IMR-90 (cell line): ENCODE data around the gene CES4A. TPM values are rescaled to one million over a fixed set of nuclear protein-coding genes. Genes with fewer than 3 reads are reported as not detected.

Experiments used
- ATAC-seq: fragments of 200-7000 bp; cut with Tn5 transposase; 2 replicates; pipeline ENCODE4 v1.9.1; 2020; ENCODE audit warnings: low read depth, mild to moderate bottlenecking, moderate library complexity
- BruUV-seq: library from RNA; stranded (reverse); fragments of 400-500 nt; replicated peaks from 2 replicates; lab custom pipeline; 2021; lab: Mats Ljungman, UMichigan
- CTCF ChIA-PET: fragments of 300-600 bp; formaldehyde crosslinking; extraction: SDS; loops from one replicate; lab custom pipeline; 2021; ENCODE audit warnings: antibody characterized with exemption; lab: Yijun Ruan, JAX
- POLR2A ChIA-PET: fragments of 300-600 bp; sonication (Branson Sonifier 250); formaldehyde crosslinking; loops from one replicate; lab custom pipeline; 2022; ENCODE audit warnings: antibody characterized with exemption; ENCODE audit not compliant: unreplicated experiment; lab: Charles Lee
- DNase-seq: peaks from one replicate; pipeline ENCODE4 v3.0.0; 2013
- H2AFZ ChIP-seq: replicated peaks from 2 replicates; pipeline ENCODE3; 2013; ENCODE audit warnings: low read length, mild to moderate bottlenecking; ENCODE audit not compliant: poor library complexity
- H2AK5ac ChIP-seq: 2 replicates; pipeline ENCODE4 v1.6.1; 2013; ENCODE audit warnings: low read depth, low read length, inconsistent platforms
- H2AK9ac ChIP-seq: replicated peaks from 2 replicates; pipeline ENCODE3; 2013; ENCODE audit warnings: mild to moderate bottlenecking, low read depth, low read length, moderate library complexity; ENCODE audit not compliant: poor library complexity
- H2BK120ac ChIP-seq: 2 replicates; pipeline ENCODE4 v1.6.1; 2013; ENCODE audit warnings: low read depth, low read length, inconsistent platforms
- H2BK15ac ChIP-seq: 3 replicates; pipeline ENCODE4 v1.6.1; 2013; ENCODE audit warnings: low read depth, low read length, inconsistent platforms
- H2BK20ac ChIP-seq: 2 replicates; pipeline ENCODE4 v1.6.1; 2013; ENCODE audit warnings: low read depth, mild to moderate bottlenecking, inconsistent platforms, low read length, moderate library complexity
- H2BK5ac ChIP-seq: 2 replicates; pipeline ENCODE4 v1.6.1; 2013; ENCODE audit warnings: mild to moderate bottlenecking, low read depth, low read length, inconsistent platforms; ENCODE audit not compliant: poor library complexity, severe bottlenecking
- H3K14ac ChIP-seq: replicated peaks from 2 replicates; pipeline ENCODE4 v1.6.1; 2013; ENCODE audit warnings: low read depth, low read length, inconsistent platforms
- H3K18ac ChIP-seq: 2 replicates; pipeline ENCODE4 v1.6.1; 2013; ENCODE audit warnings: low read depth, low read length, control low read depth
- H3K23ac ChIP-seq: 2 replicates; pipeline ENCODE4 v1.6.1; 2013; ENCODE audit warnings: low read depth, low read length, inconsistent platforms
- H3K27ac ChIP-seq: 2 replicates; pipeline ENCODE4 v1.5.1; 2013; ENCODE audit warnings: mild to moderate bottlenecking, control low read depth, low read length; ENCODE audit not compliant: insufficient read depth
- H3K27me3 ChIP-seq: 2 replicates; pipeline ENCODE4 v1.6.1; 2013; ENCODE audit warnings: low read length; ENCODE audit not compliant: control insufficient read depth, insufficient read depth
- H3K36me3 ChIP-seq: 2 replicates; pipeline ENCODE4 v1.6.1; 2013; ENCODE audit warnings: low read length, mixed read lengths; ENCODE audit not compliant: control insufficient read depth, insufficient read depth
- H3K4ac ChIP-seq: 2 replicates; pipeline ENCODE4 v1.6.1; 2013; ENCODE audit warnings: low read depth, low read length, inconsistent platforms
- H3K4me1 ChIP-seq: 2 replicates; pipeline ENCODE4 v1.6.1; 2013; ENCODE audit warnings: low read length, mixed read lengths; ENCODE audit not compliant: control insufficient read depth, insufficient read depth
- H3K4me2 ChIP-seq: 2 replicates; pipeline ENCODE4 v1.6.1; 2013; ENCODE audit warnings: low read depth, mild to moderate bottlenecking, control low read depth, low read length, moderate library complexity
- H3K4me3 ChIP-seq: 2 replicates; pipeline ENCODE4 v1.5.1; 2013; ENCODE audit warnings: low read depth, mild to moderate bottlenecking, control low read depth, low read length, moderate library complexity; ENCODE audit not compliant: insufficient read depth
- H3K56ac ChIP-seq: 2 replicates; pipeline ENCODE4 v1.6.1; 2013; ENCODE audit warnings: low read length, inconsistent platforms; ENCODE audit not compliant: insufficient read depth; ENCODE audit errors: extremely low read depth
- H3K79me1 ChIP-seq, 2 experiments: 2 replicates each; pipeline ENCODE4 v1.6.1; 2013; ENCODE audit warnings: low read length in 2 of 2, inconsistent platforms in 1 of 2, low read depth in 1 of 2
- H3K9ac ChIP-seq: 2 replicates; pipeline ENCODE4 v1.6.1; 2013; ENCODE audit warnings: low read depth, low read length, control low read depth
- H3K9me1 ChIP-seq: 2 replicates; pipeline ENCODE4 v1.6.1; 2013; ENCODE audit warnings: low read length, inconsistent platforms; ENCODE audit not compliant: insufficient read depth
- H3K9me3 ChIP-seq: 2 replicates; pipeline ENCODE4 v1.6.1; 2013; ENCODE audit warnings: low read length; ENCODE audit not compliant: control insufficient read depth, insufficient read depth
- H4K20me1 ChIP-seq: 2 replicates; pipeline ENCODE4 v1.6.1; 2013; ENCODE audit warnings: low read length, inconsistent platforms; ENCODE audit not compliant: insufficient read depth
- H4K5ac ChIP-seq: 2 replicates; pipeline ENCODE4 v1.6.1; 2013; ENCODE audit warnings: mild to moderate bottlenecking, low read depth, low read length, control low read depth
- H4K8ac ChIP-seq, 2 experiments: 2 replicates each; pipeline ENCODE4 v1.6.1; 2013; ENCODE audit warnings: low read depth in 2 of 2, low read length in 2 of 2, control low read depth in 1 of 2, inconsistent platforms in 1 of 2
- H4K91ac ChIP-seq: 2 replicates; pipeline ENCODE4 v1.6.1; 2013; ENCODE audit warnings: low read depth, low read length, inconsistent platforms; ENCODE audit not compliant: insufficient read depth
- BHLHE40 ChIP-seq: fragments of 150-350 bp; IDR thresholded peaks from 2 replicates; pipeline ENCODE4 v1.6.1; 2016; ENCODE audit warnings: mild to moderate bottlenecking, low read depth, low read length
- CEBPB ChIP-seq: IDR thresholded peaks from 2 replicates; pipeline ENCODE4 v1.6.1; 2012; ENCODE audit warnings: low read depth, low read length, improper control_type of control experiment
- CHD1 ChIP-seq: IDR thresholded peaks from 2 replicates; pipeline ENCODE4 v1.6.1; 2012; ENCODE audit warnings: low read depth, low read length, improper control_type of control experiment
- CTCF ChIP-seq: conservative IDR thresholded peaks from 2 replicates; pipeline ENCODE4 v1.5.1; 2012; ENCODE audit warnings: mild to moderate bottlenecking, low read depth, low read length, improper control_type of control experiment
- ELK1 ChIP-seq: fragments of 150-350 bp; IDR thresholded peaks from 2 replicates; pipeline ENCODE4 v1.6.1; 2016; ENCODE audit warnings: low read depth, mild to moderate bottlenecking, low read length, moderate library complexity, borderline replicate concordance
- FOS ChIP-seq: fragments of 150-350 bp; IDR thresholded peaks from 2 replicates; pipeline ENCODE4 v1.6.1; 2016; ENCODE audit warnings: low read depth, low read length
- MAFK ChIP-seq: IDR thresholded peaks from 2 replicates; pipeline ENCODE4 v1.6.1; 2012; ENCODE audit warnings: low read depth, low read length, improper control_type of control experiment
- MAZ ChIP-seq: IDR thresholded peaks from 2 replicates; pipeline ENCODE4 v1.6.1; 2012; ENCODE audit warnings: low read depth, mild to moderate bottlenecking, low read length, improper control_type of control experiment, moderate library complexity, borderline replicate concordance
- MXI1 ChIP-seq: IDR thresholded peaks from 2 replicates; pipeline ENCODE4 v1.6.1; 2012; ENCODE audit warnings: low read depth, mild to moderate bottlenecking, low read length, moderate library complexity, borderline replicate concordance
- NFE2L2 ChIP-seq: fragments of 150-350 bp; IDR thresholded peaks from 2 replicates; pipeline ENCODE4 v1.6.1; 2016; ENCODE audit warnings: low read depth, mild to moderate bottlenecking, low read length
- RAD21 ChIP-seq: IDR thresholded peaks from 2 replicates; pipeline ENCODE4 v1.6.1; 2012; ENCODE audit warnings: low read length, improper control_type of control experiment
- RCOR1 ChIP-seq: IDR thresholded peaks from 2 replicates; pipeline ENCODE4 v1.6.1; 2012; ENCODE audit warnings: mild to moderate bottlenecking, low read length, improper control_type of control experiment; ENCODE audit not compliant: insufficient replicate concordance
- RFX5 ChIP-seq: IDR thresholded peaks from 2 replicates; pipeline ENCODE4 v1.8.0; 2012; ENCODE audit warnings: low read depth, mild to moderate bottlenecking, low read length, moderate library complexity
- SMC3 ChIP-seq: fragments of 150-350 bp; IDR thresholded peaks from 2 replicates; pipeline ENCODE4 v1.6.1; 2016; ENCODE audit warnings: low read depth, mild to moderate bottlenecking, antibody characterized with exemption, low read length, moderate library complexity
- USF2 ChIP-seq: fragments of 150-350 bp; IDR thresholded peaks from 2 replicates; pipeline ENCODE4 v1.6.1; 2017; ENCODE audit warnings: mild to moderate bottlenecking, antibody characterized with exemption, low read length, low read depth
- WGBS, 2 experiments: methylation state at CpG; one replicate each; pipeline versions ENCODE4 v1.1.5 to v1.1.7; 2013; ENCODE audit warnings: missing lambda C conversion rate in 2 of 2; ENCODE audit not compliant: insufficient read length in 1 of 2; ENCODE audit errors: extremely low coverage in 2 of 2; 5-methylcytosine and 5-hydroxymethylcytosine counted together
- dilution Hi-C: fragments of 300-500 bp; cut with HindIII; formaldehyde crosslinking; loops from one replicate; pipeline ENCODE4 v1.14.3; 2018; ENCODE audit warnings: low sequenced_read_pairs; ENCODE audit not compliant: unreplicated experiment
- in situ Hi-C: fragments of 300-500 bp; cut with MboI; formaldehyde crosslinking; loops from 3 replicates; pipeline ENCODE4 v1.14.3; 2019; ENCODE audit warnings: low sequenced_read_pairs, inconsistent platforms, mixed read lengths
- intact Hi-C: fragments of 100-400 bp; cut with micrococcal nuclease; formaldehyde crosslinking; loops from 2 replicates; pipeline ENCODE4 v1.10.0; 2022
- polyA plus RNA-seq, 3 experiments: library from polyadenylated mRNA; depleted of rRNA; stranded (reverse); fragments of >200 nt; gene quantifications; 2 replicates each; pipeline ENCODE4 v1.2.3, GENCODE V29; 2012; ENCODE audit warnings: low replicate concordance in 1 of 3
- total RNA-seq: library from RNA; depleted of rRNA; stranded (reverse); fragments of >200 nt; gene quantifications from 2 replicates; pipeline ENCODE4 v1.2.3, GENCODE V29; 2012

Gene CES4A
- total and polyA plus RNA-seq, 2 of the 4 experiments (the other 2 are of a cell fraction): 0.72 to 4.7 TPM

- H2BK20ac ChIP-seq: no peak overlapping the region
- no peak overlapping the region for H3K27ac ChIP-seq
- peaks cover 33% of the 10 kb centered on the region for H4K20me1 ChIP-seq
- DNase-seq (no peak), ATAC-seq (no peak)
- no peak overlapping the region for H3K14ac ChIP-seq
- intact Hi-C loops (no loop called here), in situ Hi-C loops (no loop called here), dilution Hi-C loops (no loop called here)
- H3K9ac ChIP-seq: no peak overlapping the region
- no peak overlapping the region for H3K56ac ChIP-seq
- H3K9me1 ChIP-seq: peaks cover 10% of the 10 kb centered on the region; the same call in 1 of the 2 replicates
- peaks cover 19 to 70% of the 10 kb centered on the region in 2 experiments for H3K79me1 ChIP-seq
- no peak overlapping the region for H2AK5ac ChIP-seq
- H4K91ac ChIP-seq: no peak overlapping the region
- H2BK120ac ChIP-seq: no peak overlapping the region
- H2BK15ac ChIP-seq: no peak overlapping the region
- WGBS, 2 experiments: no CpG with 5 or more reads among the region's 1 CpG
- POLR2A ChIA-PET: no interaction called here
- no peak overlapping the region for H3K18ac ChIP-seq
- H3K36me3 ChIP-seq: peaks cover 11% of the 10 kb centered on the region
- H3K4me1 ChIP-seq: peaks cover 12% of the 10 kb centered on the region
- H3K4ac ChIP-seq: no peak overlapping the region
- no peak overlapping the region for H4K8ac ChIP-seq
- BruUV-seq: no TSS peak
- H3K4me2 ChIP-seq: no peak overlapping the region
- no peaks in the 10 kb centered on the region for H3K27me3 ChIP-seq
- no peak overlapping the region for H3K4me3 ChIP-seq
- no peak overlapping the region for H2AK9ac ChIP-seq
- no peak overlapping the region for H3K23ac ChIP-seq
- no peak overlapping the region for H2AFZ ChIP-seq
- TF ChIP-seq MAFK (no peak), USF2 (no peak), RAD21 (no peak), CEBPB (no peak), RCOR1 (no peak), CTCF (no peak), NFE2L2 (no peak), BHLHE40 (no peak), FOS (no peak), MAZ (no peak), MXI1 (no peak), CHD1 (no peak), RFX5 (no peak), ELK1 (no peak), SMC3 (no peak)
- H4K5ac ChIP-seq: no peak overlapping the region
- CTCF ChIA-PET: interaction anchor here (0.5 kb wide), 1 partner anchor 38 kb away, joined by 3 read pairs; no protein-coding TSS in a partner anchor
- H2BK5ac ChIP-seq: no peak overlapping the region
- H3K9me3 ChIP-seq: no peaks in the 10 kb centered on the region
Observed at GRCh38 chr16:67043420-67043819, 55.0 kb downstream of the CES4A start.
